Tibial artery (tissue), 4 donors: ENCODE data around the gene HOXA5.

ENCODE experiments used
- DNase-seq, 2 donors: peaks; one replicate each; pipeline ENCODE4 v3.0.0-alpha.2; 2019
- H3K27ac ChIP-seq, 2 donors: fragments of 200-600 bp; sonication (generic) in 1 of 2; 1 replicate in 1 of 2; 2 replicates in 1 of 2; pipeline ENCODE4 v1.5.1; 2018 to 2019; ENCODE audit warnings: mild to moderate bottlenecking in 1 of 2
- H3K27me3 ChIP-seq, 2 donors: fragments of 200-600 bp; sonication (generic) in 1 of 2; one replicate each; pipeline versions ENCODE4 v1.5.1 to v1.6.0; 2016 to 2019
- H3K36me3 ChIP-seq, 3 donors: fragments of 200-600 bp; sonication (generic) in 2 of 3; one replicate each; pipeline ENCODE4 v1.5.1; 2016 to 2019; ENCODE audit warnings: mild to moderate bottlenecking in 2 of 3
- H3K4me1 ChIP-seq, 4 donors: fragments of 200-600 bp; sonication (generic) in 2 of 4; 1 replicate in 3 of 4; 2 replicates in 1 of 4; pipeline ENCODE4 v1.5.1; 2016 to 2019
- H3K4me3 ChIP-seq, 2 donors: fragments of 200-600 bp; sonication (generic) in 1 of 2; 1 replicate in 1 of 2; 2 replicates in 1 of 2; pipeline ENCODE4 v1.5.1; 2018 to 2019; ENCODE audit warnings: mild to moderate bottlenecking in 2 of 2
- H3K9me3 ChIP-seq, 3 donors: fragments of 200-600 bp; sonication (generic) in 1 of 3; one replicate each; pipeline ENCODE4 v1.5.1; 2016 to 2019
- intact Hi-C: fragments of 100-400 bp; cut with DNase I; formaldehyde crosslinking; loops from one replicate; pipeline ENCODE4 v1.15.0; 2023; ENCODE audit warnings: low total_unique reads
- TF ChIP-seq, protein P1 (sequence below), 2 experiments: fragments of 200-600 bp in 1 of 2; fragments of 450-650 bp in 1 of 2; IDR thresholded peaks; one replicate each; pipeline ENCODE4 v1.5.1; 2017 to 2019; ENCODE audit warnings: antibody characterized with exemption in 2 of 2, mild to moderate bottlenecking in 1 of 2, moderate library complexity in 1 of 2

Gene HOXA5

DNA sequence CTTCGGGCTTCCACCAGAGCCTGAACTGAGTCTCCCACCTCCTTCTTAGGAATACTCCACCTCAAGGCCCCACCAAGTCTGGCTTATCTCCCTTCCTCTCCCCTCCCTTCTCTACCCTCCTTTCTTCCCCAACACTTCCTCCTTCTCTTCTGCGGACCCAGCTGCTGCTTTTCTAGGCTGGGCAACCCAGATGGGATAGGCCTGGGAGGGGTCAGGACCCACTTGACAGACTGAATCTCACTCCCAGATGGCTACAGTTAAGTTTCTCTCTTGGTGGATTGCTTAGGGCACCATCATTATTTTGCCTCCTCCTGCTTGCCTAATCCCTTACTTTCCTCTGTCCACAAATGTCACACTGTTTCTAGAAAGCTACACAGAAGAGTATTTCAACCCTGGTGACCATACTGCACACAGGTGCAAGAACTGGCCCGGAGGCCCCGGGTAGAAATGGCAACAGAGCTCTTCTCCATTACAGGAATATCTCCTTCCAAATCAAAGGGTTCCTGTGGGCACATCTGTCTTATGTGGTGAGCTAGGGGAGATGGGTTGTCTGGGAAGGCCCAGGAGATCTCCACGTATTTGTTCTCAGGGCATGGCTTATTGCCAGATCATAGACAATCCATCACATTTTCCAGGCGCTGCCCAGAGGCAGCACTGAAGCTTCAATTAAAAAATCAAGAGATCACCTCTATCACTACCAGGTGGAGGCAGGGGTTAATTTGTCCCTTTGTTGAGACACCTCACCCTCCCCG, 46.7 kb upstream of the HOXA5 start:
- TF ChIP-seq, protein P1, sequence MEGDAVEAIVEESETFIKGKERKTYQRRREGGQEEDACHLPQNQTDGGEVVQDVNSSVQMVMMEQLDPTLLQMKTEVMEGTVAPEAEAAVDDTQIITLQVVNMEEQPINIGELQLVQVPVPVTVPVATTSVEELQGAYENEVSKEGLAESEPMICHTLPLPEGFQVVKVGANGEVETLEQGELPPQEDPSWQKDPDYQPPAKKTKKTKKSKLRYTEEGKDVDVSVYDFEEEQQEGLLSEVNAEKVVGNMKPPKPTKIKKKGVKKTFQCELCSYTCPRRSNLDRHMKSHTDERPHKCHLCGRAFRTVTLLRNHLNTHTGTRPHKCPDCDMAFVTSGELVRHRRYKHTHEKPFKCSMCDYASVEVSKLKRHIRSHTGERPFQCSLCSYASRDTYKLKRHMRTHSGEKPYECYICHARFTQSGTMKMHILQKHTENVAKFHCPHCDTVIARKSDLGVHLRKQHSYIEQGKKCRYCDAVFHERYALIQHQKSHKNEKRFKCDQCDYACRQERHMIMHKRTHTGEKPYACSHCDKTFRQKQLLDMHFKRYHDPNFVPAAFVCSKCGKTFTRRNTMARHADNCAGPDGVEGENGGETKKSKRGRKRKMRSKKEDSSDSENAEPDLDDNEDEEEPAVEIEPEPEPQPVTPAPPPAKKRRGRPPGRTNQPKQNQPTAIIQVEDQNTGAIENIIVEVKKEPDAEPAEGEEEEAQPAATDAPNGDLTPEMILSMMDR (IDR thresholded peaks at IDR 0.05), result no peak
- no peak overlapping the region for H3K27ac ChIP-seq
- H3K9me3 ChIP-seq, result no peaks in the 10 kb centered on the region
- H3K27me3 ChIP-seq, result peaks cover 0 to 91% of the 10 kb centered on the region in 2 donors
- H3K4me1 ChIP-seq, result peaks cover 0 to 16% (median 8%) of the 10 kb centered on the region in 4 donors
- H3K36me3 ChIP-seq, result no peaks in the 10 kb centered on the region
- peak; percentile 13 to 39 for DNase-seq
- intact Hi-C loops, result loop anchor here (10.0 kb wide), 2 partner anchors 735 to 905 kb away; no protein-coding TSS in a partner anchor
- no peak overlapping the region for H3K4me3 ChIP-seq

DNA sequence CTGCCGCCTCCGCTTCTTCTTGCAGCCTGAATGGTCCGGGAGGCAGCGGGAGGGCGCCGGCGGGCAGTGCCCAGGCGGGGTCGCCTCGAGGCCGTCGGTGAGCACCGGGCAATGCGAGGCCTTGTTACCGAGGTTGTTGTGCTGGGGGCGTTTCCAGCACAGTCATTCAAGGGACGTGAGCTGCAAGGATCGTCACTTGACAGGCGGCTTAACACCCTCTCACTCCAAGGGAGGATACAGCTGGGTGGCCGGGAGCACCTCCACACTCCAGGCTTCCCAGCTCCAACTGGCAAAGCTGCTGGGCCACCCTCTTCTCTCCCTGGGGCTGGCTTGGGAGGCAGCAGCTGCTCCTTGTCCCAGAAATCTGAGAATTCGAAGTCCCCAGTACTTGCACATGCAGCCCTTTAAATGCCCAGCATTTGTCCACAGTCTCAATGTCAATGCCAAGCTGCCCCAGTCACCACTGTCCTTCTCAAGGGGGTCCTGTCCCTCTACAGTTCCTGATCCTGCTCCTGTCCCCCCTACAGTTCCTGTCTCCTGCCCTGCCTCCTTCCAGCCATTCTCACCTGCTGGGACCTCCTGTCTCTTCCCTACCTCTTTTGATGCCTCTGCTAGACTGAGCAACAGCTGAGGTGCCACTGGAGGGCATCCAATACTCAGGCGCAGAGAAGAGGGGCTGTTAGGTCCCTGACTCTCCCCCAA, 46.0 kb upstream of the HOXA5 start:
- intact Hi-C loops, result no loop called here

DNA sequence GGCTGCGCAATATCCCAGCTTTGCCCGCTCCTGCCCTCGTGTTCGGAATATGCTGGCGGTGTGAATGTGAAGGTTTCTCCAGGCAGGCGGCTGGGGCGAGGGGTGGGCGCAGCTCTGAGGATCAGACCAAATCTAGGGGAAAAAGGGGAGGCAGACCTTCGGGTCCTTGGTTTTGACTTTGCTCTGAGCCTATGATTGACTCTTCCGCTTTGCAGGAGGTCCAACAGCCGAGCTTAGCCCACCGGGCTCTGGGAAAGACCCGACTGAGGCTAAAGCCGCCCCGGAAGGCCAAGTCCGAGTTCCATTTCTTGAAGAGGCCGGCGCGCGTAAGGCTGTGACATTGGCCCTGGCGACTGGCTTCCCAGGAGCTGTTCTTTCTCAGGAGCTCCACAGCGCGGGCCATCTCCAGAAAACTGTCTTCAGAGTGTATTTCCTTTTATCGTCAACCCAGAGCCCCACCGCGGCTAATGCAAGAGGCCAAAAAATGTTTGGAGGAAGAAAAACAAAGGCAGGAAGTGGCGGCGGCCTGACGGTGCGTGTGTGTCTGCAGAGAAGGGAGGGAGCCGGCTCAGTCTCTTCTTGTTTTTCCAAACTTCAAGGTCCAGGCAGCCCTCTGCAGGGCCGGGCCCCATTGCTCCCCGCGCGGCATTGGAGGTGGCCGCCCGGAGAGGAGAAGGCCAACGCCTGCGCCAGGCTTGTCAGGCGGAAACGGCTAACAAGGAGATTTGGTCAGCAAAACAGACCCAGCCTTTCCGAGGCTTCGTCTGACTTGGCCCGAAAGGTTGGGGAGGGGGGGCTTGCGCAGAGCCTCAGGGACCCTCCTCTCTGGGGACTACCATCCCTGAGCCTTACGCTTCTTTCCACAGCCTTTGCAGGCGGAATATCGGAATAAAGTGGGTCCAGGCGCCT, 45.2 kb upstream of the HOXA5 start:
- Histone ChIP-seq H3K27me3 (peaks cover 0 to 91% of the 10 kb centered on the region in 2 donors), H3K4me3 (peak overlapping the region; percentile 3 to 4), H3K27ac (peak overlapping the region in 1 of 2 donors; percentile 44), H3K4me1 (peaks cover 0 to 30% (median 20%) of the 10 kb centered on the region in 4 donors), H3K36me3 (no peaks in the 10 kb centered on the region), H3K9me3 (no peaks in the 10 kb centered on the region)
- intact Hi-C loops, result no loop called here
- TF ChIP-seq, protein P1 (IDR thresholded peaks at IDR 0.05), result no peak
- peak; percentile 38 to 66 for DNase-seq

More for the DNA sequence above, 46.0 kb upstream of the HOXA5 start:
- H3K4me3 ChIP-seq, result no peak overlapping the region
- H3K4me1 ChIP-seq, result peaks cover 0 to 22% (median 12%) of the 10 kb centered on the region in 4 donors
- H3K27ac ChIP-seq, result no peak overlapping the region
- DNase-seq, result peak; percentile 16 to 57
- TF ChIP-seq, protein P1 (IDR thresholded peaks at IDR 0.05), result no peak
- no peaks in the 10 kb centered on the region for H3K36me3 ChIP-seq
- H3K9me3 ChIP-seq, result no peaks in the 10 kb centered on the region
- H3K27me3 ChIP-seq, result peaks cover 0 to 91% of the 10 kb centered on the region in 2 donors

DNA sequence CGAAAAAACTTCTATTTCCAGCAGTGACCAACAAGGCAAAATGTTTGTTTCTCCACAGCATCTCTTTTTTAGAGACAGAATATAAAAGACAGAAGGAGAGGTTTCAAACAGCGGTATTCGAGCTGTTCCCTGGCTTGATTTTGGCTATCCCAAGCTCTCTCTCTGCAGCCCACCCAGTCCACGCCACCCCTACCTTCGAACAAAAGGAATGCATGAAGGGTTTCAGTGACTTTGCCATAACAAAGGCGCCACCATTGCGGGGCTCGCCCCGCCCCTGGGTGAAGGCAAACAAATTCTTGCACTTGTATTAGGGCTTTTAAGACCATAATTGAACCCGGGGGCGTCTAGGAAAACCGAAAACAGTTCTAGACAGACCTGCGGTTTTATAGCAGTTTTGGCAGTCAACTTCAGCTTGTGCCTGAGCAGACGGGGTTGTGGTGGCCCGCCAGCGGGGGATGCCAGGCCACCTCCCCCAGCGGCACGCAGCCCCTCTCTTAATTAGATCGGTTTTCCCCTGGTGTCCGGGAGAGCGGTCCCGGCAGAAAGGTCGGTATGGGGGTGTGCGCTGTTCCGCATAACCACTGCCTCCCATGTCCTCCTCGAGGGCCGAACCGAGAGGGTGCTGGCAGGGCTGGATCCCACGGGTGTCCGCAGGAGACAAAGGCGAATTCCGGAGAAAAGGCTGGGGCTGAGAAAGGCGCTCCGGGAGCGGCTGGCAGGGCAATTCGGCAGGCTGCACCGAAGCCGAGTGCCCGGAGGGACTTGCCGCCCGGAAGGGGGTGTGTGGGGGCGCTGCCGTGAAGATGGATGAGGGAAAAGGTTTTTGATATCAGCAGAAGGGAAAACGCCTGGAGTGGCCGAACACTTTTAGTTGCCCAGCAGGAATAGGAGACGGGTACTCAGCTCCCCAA, 44.2 kb upstream of the HOXA5 start:
- Histone ChIP-seq H3K4me3 (peak overlapping the region in 1 of 2 donors; percentile 4), H3K4me1 (peaks cover 0 to 30% (median 24%) of the 10 kb centered on the region in 4 donors), H3K9me3 (no peaks in the 10 kb centered on the region), H3K27me3 (peaks cover 0 to 91% of the 10 kb centered on the region in 2 donors), H3K27ac (peak overlapping the region in 1 of 2 donors; percentile 44), H3K36me3 (no peaks in the 10 kb centered on the region)
- TF ChIP-seq, protein P1 (IDR thresholded peaks at IDR 0.05), result no peak
- intact Hi-C loops, result no loop called here
- DNase-seq, result peak; percentile 19 to 62
